ENCODE results near the gene TOP2A.

GRCh38 chr17:40402668-40403067, 15.0 kb downstream of the TOP2A start:
- TF ChIP-seq EZH2phosphoT487 (IDR thresholded peaks at IDR 0.05; ENCODE audit: borderline replicate concordance, low read depth) (no peak), CTCF (IDR thresholded peaks at IDR 0.05) (peak; percentile 28), FOXM1 (IDR thresholded peaks at IDR 0.05; ENCODE audit: low read depth) (no peak), RCOR1 (IDR thresholded peaks at IDR 0.05; ENCODE audit: low read length) (no peak), ZBTB33 (IDR thresholded peaks at IDR 0.05; ENCODE audit: borderline replicate concordance, low read depth) (no peak), RXRA (IDR thresholded peaks at IDR 0.05; ENCODE audit: borderline replicate concordance, low read depth) (no peak), USF2 (IDR thresholded peaks at IDR 0.05; ENCODE audit: borderline replicate concordance, low read depth, low read length) (no peak), POLR2AphosphoS5 (IDR thresholded peaks at IDR 0.05; ENCODE audit: low read depth, low read length) (no peak), JUND (IDR thresholded peaks at IDR 0.05) (no peak), EP300 (IDR thresholded peaks at IDR 0.05; ENCODE audit: borderline replicate concordance in 1 of 2, low read depth in 1 of 2, low read length in 1 of 2) (no peak), ELF1 (IDR thresholded peaks at IDR 0.05) (no peak)
